ENCODE measurements around the gene PDE3A.

DNA sequence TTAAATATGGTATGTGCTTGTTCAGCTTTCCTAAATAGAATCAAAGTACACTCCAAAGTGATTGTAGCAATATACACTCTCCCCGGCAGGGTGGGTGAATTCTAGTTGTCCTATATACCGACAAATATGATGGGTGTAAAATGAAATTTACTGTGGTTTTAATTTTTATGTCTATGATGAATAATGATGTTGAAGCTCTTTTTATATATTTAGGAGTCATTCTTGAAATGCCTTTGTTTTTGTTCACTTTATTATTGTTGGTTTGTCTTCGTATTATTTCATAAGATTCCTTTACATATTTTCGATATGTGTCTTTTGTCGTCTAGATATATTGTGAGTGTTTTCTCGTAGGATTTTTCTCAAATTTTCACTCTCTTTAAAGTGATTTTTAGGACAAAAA lies 105.7 kb downstream of the PDE3A start:
- TF ChIP-seq, protein P1, sequence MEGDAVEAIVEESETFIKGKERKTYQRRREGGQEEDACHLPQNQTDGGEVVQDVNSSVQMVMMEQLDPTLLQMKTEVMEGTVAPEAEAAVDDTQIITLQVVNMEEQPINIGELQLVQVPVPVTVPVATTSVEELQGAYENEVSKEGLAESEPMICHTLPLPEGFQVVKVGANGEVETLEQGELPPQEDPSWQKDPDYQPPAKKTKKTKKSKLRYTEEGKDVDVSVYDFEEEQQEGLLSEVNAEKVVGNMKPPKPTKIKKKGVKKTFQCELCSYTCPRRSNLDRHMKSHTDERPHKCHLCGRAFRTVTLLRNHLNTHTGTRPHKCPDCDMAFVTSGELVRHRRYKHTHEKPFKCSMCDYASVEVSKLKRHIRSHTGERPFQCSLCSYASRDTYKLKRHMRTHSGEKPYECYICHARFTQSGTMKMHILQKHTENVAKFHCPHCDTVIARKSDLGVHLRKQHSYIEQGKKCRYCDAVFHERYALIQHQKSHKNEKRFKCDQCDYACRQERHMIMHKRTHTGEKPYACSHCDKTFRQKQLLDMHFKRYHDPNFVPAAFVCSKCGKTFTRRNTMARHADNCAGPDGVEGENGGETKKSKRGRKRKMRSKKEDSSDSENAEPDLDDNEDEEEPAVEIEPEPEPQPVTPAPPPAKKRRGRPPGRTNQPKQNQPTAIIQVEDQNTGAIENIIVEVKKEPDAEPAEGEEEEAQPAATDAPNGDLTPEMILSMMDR (conservative IDR thresholded peaks at IDR 0.05; ENCODE audit: low read depth, low read length), result no peak
- TF ChIP-seq EZH2 (IDR thresholded peaks at IDR 0.05; ENCODE audit: low read length, unreplicated experiment), result no peak

Data from PC-3 (cell line).